Duodenal mucosa (tissue), 2 donors: ENCODE data around the gene TMTC2.

ENCODE experiments used
- H3K27ac ChIP-seq: one replicate; pipeline ENCODE4 v1.7.0; 2013; ENCODE audit warnings: low read depth, low read length
- H3K27me3 ChIP-seq, 2 donors: one replicate each; pipeline ENCODE4 v1.7.0; 2013; ENCODE audit warnings: low read length in 2 of 2, control low read depth in 1 of 2; ENCODE audit not compliant: insufficient read depth in 2 of 2, control insufficient read depth in 1 of 2
- H3K36me3 ChIP-seq, 2 donors: one replicate each; pipeline ENCODE4 v1.7.0; 2013; ENCODE audit warnings: low read length in 2 of 2, control low read depth in 1 of 2; ENCODE audit not compliant: insufficient read depth in 2 of 2, control insufficient read depth in 1 of 2
- H3K4me1 ChIP-seq, 2 donors: one replicate each; pipeline ENCODE4 v1.7.0; 2013; ENCODE audit warnings: low read length in 2 of 2, control low read depth in 1 of 2; ENCODE audit not compliant: insufficient read depth in 2 of 2, control insufficient read depth in 1 of 2
- H3K4me3 ChIP-seq, 2 donors: one replicate each; pipeline ENCODE4 v1.7.0; 2013; ENCODE audit warnings: low read length in 2 of 2, low read depth in 1 of 2
- H3K9ac ChIP-seq, 2 donors: one replicate each; pipeline ENCODE4 v1.7.0; 2013; ENCODE audit warnings: low read length in 2 of 2, low read depth in 1 of 2
- H3K9me3 ChIP-seq, 2 donors: one replicate each; pipeline ENCODE4 v1.7.0; 2013; ENCODE audit warnings: low read length in 2 of 2, control low read depth in 1 of 2; ENCODE audit not compliant: control insufficient read depth in 1 of 2

Gene TMTC2

DNA sequence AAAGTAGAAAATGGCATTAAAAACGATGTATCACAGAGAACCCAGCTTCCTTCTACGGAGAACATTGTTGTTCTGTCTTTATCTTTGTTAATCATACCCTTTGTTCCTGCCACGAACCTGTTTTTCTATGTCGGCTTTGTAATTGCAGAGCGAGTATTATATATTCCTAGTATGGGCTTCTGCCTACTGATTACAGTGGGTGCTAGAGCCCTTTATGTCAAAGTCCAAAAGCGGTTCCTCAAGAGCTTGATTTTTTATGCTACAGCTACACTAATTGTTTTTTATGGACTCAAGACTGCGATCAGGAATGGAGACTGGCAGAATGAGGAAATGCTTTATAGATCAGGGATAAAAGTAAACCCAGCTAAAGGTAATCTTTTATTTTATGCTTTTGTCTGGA lies 209.6 kb downstream of the TMTC2 start:
- Histone ChIP-seq H3K27ac (no peak overlapping the region), H3K27me3 (no peaks in the 10 kb centered on the region), H3K36me3 (no peaks in the 10 kb centered on the region), H3K4me1 (peaks cover 5 to 10% of the 10 kb centered on the region in 2 donors), H3K9me3 (no peaks in the 10 kb centered on the region), H3K4me3 (peak overlapping the region in 1 of 2 donors; percentile 20), H3K9ac (peak overlapping the region in 1 of 2 donors; percentile 26)

GRCh38 chr12:82896979-82897378 lies 210.3 kb downstream of the TMTC2 start:
- H3K9ac ChIP-seq = no peak overlapping the region
- no peaks in the 10 kb centered on the region for H3K9me3 ChIP-seq
- H3K36me3 ChIP-seq = no peaks in the 10 kb centered on the region
- H3K27me3 ChIP-seq = no peaks in the 10 kb centered on the region
- no peak overlapping the region for H3K4me3 ChIP-seq
- H3K27ac ChIP-seq = no peak overlapping the region
- H3K4me1 ChIP-seq = peaks cover 5 to 10% of the 10 kb centered on the region in 2 donors

DNA sequence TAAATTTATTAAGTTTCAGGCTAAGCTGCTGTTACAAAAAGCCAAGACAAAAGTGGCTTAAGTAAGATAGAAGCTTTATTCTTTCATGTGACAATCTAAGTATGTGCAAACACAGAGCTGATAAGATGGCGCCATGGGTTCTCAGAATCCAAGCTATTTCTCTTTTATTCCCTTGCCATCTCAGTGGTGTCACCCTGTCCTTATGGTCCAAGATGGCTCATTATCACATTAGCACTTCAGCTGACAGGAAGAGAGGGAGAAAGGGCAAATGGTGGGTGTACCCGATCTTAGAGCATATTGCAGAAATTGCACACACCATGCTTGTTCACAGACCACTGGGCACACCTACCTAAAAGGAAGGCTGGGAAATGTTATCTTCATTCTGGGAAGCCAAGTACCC lies 211.7 kb downstream of the TMTC2 start:
- H3K27me3 ChIP-seq = no peaks in the 10 kb centered on the region
- H3K36me3 ChIP-seq = no peaks in the 10 kb centered on the region
- peaks cover 5 to 10% of the 10 kb centered on the region in 2 donors for H3K4me1 ChIP-seq
- no peaks in the 10 kb centered on the region for H3K9me3 ChIP-seq
- no peak overlapping the region for H3K4me3 ChIP-seq
- no peak overlapping the region for H3K9ac ChIP-seq
- H3K27ac ChIP-seq = no peak overlapping the region

GRCh38 chr12:82904219-82904790 lies 217.6 kb downstream of the TMTC2 start:
- H3K36me3 ChIP-seq = no peaks in the 10 kb centered on the region
- H3K9ac ChIP-seq = no peak overlapping the region
- H3K9me3 ChIP-seq = no peaks in the 10 kb centered on the region
- no peak overlapping the region for H3K27ac ChIP-seq
- H3K27me3 ChIP-seq = no peaks in the 10 kb centered on the region
- no peaks in the 10 kb centered on the region for H3K4me1 ChIP-seq
- H3K4me3 ChIP-seq = no peak overlapping the region

GRCh38 chr12:82910246-82910893 lies 223.7 kb downstream of the TMTC2 start:
- Histone ChIP-seq H3K9me3 (no peaks in the 10 kb centered on the region), H3K9ac (no peak overlapping the region), H3K27me3 (no peaks in the 10 kb centered on the region), H3K4me1 (no peaks in the 10 kb centered on the region), H3K36me3 (no peaks in the 10 kb centered on the region), H3K27ac (no peak overlapping the region), H3K4me3 (no peak overlapping the region)

- Histone ChIP-seq H3K27me3 (no peaks in the 10 kb centered on the region), H3K27ac (no peak overlapping the region), H3K9me3 (no peaks in the 10 kb centered on the region), H3K4me3 (no peak overlapping the region), H3K9ac (no peak overlapping the region), H3K4me1 (no peaks in the 10 kb centered on the region), H3K36me3 (no peaks in the 10 kb centered on the region)
These were observed 225.7 kb downstream of the TMTC2 start for GRCh38 chr12:82912406-82912805.

- no peaks in the 10 kb centered on the region for H3K9me3 ChIP-seq
- H3K4me3 ChIP-seq = no peak overlapping the region
- no peak overlapping the region for H3K9ac ChIP-seq
- no peaks in the 10 kb centered on the region for H3K36me3 ChIP-seq
- no peaks in the 10 kb centered on the region for H3K4me1 ChIP-seq
- H3K27ac ChIP-seq = no peak overlapping the region
- no peaks in the 10 kb centered on the region for H3K27me3 ChIP-seq
These were observed 232.8 kb downstream of the TMTC2 start for GRCh38 chr12:82919388-82920054.

GRCh38 chr12:82923935-82924334 lies 237.2 kb downstream of the TMTC2 start:
- no peaks in the 10 kb centered on the region for H3K36me3 ChIP-seq
- H3K27ac ChIP-seq = no peak overlapping the region

DNA sequence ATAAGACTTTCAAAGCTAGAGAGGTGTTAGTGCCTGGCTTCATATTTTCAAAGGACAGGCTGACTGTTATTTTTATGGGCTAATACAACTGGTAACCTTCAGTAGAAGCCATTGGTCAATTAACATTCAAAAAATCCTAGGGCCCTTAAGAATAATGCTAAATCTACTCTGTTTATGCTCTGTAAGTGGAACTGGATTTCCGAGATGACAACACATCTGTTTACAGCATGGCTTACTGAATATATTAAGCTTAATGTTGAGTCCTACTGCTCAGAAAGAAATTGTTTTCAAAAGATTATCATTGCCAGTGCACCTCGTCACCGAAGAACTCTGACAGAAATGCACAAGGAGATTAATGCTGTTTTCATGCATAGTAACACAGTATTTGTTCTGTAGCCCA lies 239.9 kb downstream of the TMTC2 start:
- Histone ChIP-seq H3K27me3 (no peaks in the 10 kb centered on the region), H3K36me3 (no peaks in the 10 kb centered on the region), H3K9me3 (no peaks in the 10 kb centered on the region), H3K27ac (no peak overlapping the region), H3K9ac (no peak overlapping the region), H3K4me3 (no peak overlapping the region), H3K4me1 (no peaks in the 10 kb centered on the region)

More at GRCh38 chr12:82923935-82924334, 237.2 kb downstream of the TMTC2 start:
- Histone ChIP-seq H3K27me3 (no peaks in the 10 kb centered on the region), H3K4me3 (no peak overlapping the region), H3K9ac (no peak overlapping the region), H3K4me1 (no peaks in the 10 kb centered on the region), H3K9me3 (no peaks in the 10 kb centered on the region)

- H3K4me1 ChIP-seq = no peaks in the 10 kb centered on the region
- H3K36me3 ChIP-seq = no peaks in the 10 kb centered on the region
- no peak overlapping the region for H3K9ac ChIP-seq
- no peaks in the 10 kb centered on the region for H3K27me3 ChIP-seq
- H3K27ac ChIP-seq = no peak overlapping the region
- H3K4me3 ChIP-seq = no peak overlapping the region
- no peaks in the 10 kb centered on the region for H3K9me3 ChIP-seq
These were observed 243.6 kb downstream of the TMTC2 start for GRCh38 chr12:82930301-82930700.
